Measurements from ENCODE around the gene CXCL8.

The CXCL8 gene

GRCh38 chr4:73718375-73719373 is 21.7 kb upstream of the CXCL8 start:
- DNase-seq (ENCODE audit: low spot score), result no peak

DNA sequence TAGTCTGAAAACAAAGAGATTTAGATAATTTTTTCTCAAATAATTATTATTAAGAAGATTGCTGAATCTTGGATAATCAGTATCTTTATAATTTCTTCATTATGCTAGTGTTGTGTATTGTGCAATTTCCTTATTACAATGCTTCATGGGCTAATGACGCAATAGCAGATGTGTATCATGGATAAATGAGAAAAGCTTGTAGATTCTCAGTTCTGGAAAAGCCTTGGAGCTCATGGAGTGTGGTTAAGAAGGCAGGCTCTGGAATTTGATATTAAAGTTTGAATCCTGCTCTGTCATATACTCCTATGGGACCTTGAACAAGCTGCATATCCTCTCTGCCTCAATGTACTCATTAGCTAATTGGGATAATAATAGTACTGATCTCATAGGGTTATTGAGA is 18.9 kb upstream of the CXCL8 start:
- no peak for DNase-seq (ENCODE audit: low spot score)

DNA sequence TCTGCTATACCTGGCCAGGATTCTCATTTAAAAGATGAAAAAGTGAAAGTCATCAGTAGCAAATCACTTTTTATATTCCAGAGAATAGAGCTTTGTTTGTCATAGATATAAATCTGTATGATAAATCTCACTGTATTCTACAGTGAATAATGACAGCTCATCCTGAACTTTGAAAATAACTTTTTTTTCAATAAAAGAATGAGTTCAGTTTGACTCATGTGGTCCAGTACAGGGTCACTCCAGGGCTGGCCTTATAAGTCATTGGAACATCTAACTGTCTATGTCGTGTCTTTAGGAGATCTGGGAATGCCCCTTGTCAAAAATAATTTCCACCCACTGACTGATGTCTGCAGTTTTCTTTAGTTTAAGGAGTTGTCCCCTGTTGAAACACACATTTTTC is 18.5 kb upstream of the CXCL8 start:
- DNase-seq (ENCODE audit: low spot score), result no peak

DNA sequence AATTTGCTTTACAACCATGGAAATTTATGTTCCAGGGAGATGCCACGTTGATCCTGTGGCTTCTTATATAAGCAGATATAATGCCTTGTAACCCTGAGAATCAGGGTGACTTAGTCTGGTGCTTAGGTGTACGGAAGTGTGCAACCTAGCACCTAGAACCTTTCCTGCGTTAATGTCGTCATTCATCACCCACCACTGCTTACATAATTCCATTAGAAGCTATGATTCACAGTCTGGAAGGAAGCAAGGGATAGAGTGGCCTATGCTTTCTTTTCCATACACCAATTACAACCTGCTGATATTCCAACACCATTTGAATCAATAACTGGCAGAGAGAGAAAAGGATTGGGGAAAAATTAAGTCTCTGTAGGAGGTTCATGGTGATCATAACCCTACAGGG is 17.3 kb upstream of the CXCL8 start:
- DNase-seq (ENCODE audit: low spot score), result no peak

- no peak for DNase-seq (ENCODE audit: low spot score)
Observed at GRCh38 chr4:73723928-73724327, 16.4 kb upstream of the CXCL8 start.

- DNase-seq (ENCODE audit: low spot score), result no peak
Observed at GRCh38 chr4:73725510-73725909, 14.9 kb upstream of the CXCL8 start.

DNA sequence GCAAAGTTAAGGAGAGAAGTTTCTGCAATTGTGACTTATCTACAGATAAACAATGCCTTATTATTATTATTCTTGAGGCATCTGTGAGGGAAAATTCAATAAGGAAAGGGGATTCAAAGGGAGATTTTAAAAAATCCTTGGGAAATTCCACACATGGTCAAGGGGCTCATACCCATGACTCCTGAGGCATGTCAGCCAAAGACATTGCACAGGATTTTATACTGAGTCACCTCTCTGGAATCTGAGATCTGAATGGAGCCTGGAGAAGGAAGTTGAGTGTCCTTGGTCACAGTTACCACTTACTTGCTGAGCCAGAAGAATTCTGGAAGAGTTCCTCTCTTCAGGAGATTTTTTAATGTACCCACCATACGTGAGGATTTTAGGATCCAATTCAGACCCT is 14.4 kb upstream of the CXCL8 start:
- no peak for DNase-seq (ENCODE audit: low spot score)

DNA sequence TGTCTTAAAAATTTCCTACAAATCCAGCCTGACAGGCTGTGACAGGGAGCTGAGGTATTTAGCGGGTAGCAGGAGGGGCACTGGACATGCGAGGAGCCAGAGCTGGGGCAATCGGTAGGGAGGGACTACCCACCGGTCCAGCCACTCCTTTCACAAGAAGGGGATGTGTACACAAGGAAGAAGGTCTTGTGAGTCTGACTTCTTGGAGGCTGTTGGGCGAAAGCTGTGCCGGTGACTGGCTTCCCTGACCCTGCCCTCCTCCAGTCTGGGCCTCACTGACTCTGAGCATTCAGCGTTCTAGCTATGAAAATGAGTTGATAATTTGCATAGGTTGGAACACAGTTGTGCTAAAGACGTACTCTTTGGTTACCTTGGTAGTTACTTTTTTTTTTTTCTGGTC is 12.7 kb upstream of the CXCL8 start:
- DNase-seq (ENCODE audit: low spot score), result no peak

- no peak for DNase-seq (ENCODE audit: low spot score)
Observed at GRCh38 chr4:73728091-73728741, 12.2 kb upstream of the CXCL8 start.

- DNase-seq (ENCODE audit: low spot score), result peak; percentile 57
Observed at GRCh38 chr4:73729534-73730165, 10.7 kb upstream of the CXCL8 start.

DNA sequence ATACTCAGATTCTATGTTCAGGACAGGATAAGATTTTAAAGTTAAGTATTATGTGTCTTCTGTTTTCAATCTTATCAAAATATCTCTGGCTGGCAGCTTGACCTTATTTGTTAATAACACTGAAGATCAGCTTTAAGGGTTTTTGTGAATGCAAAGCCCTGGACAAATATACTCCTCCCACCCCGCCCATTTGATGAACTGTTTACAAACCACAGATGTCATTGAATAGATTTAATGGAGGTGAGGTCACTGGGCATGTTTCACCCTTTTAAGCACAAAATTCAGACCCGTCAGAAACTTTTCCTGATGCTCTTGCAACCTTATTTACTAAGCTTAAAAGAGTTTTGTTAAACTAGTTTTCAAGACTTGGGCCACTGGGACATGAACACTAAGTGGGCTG is 10.1 kb upstream of the CXCL8 start:
- no peak for DNase-seq (ENCODE audit: low spot score)

- DNase-seq (ENCODE audit: low spot score), result no peak
Observed at GRCh38 chr4:73730867-73731266, 9.5 kb upstream of the CXCL8 start.

DNA sequence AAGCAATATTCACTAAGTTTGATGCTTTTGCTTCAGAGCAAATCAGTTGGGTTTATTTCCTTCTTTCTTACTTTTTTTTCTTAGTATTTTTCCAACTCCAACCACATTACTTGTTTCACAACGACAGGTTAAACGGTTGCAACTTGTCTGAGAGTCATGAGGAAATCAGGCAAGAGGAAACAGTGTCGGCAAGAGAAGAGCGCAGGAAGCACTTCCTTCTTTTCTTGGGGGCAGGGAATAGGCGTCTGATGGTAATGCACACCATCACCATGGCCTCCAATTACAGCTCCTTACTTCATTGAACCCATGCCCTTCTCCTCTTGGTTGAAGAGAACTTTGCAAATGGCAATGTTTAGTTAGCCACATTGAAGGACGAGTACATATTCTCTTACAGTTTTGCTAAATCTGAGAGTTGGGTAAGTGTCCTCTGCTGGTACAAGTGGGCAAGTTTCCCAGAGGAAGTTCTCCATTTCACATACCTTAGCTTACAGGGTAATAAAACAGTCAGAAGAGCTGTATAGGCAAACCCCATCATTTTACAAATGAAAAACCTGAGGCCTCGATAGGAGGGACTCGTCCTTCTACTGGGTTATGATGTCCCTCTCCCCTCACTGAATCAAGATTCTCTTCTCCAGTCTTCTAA is 8.3 kb upstream of the CXCL8 start:
- DNase-seq (ENCODE audit: low spot score), result no peak

- no peak for DNase-seq (ENCODE audit: low spot score)
Observed at GRCh38 chr4:73732759-73733431, 7.5 kb upstream of the CXCL8 start.

- DNase-seq (ENCODE audit: low spot score), result no peak
Observed at GRCh38 chr4:73734530-73735001, 5.8 kb upstream of the CXCL8 start.

GRCh38 chr4:73735231-73735630 is 5.1 kb upstream of the CXCL8 start:
- DNase-seq (ENCODE audit: low spot score), result no peak

DNA sequence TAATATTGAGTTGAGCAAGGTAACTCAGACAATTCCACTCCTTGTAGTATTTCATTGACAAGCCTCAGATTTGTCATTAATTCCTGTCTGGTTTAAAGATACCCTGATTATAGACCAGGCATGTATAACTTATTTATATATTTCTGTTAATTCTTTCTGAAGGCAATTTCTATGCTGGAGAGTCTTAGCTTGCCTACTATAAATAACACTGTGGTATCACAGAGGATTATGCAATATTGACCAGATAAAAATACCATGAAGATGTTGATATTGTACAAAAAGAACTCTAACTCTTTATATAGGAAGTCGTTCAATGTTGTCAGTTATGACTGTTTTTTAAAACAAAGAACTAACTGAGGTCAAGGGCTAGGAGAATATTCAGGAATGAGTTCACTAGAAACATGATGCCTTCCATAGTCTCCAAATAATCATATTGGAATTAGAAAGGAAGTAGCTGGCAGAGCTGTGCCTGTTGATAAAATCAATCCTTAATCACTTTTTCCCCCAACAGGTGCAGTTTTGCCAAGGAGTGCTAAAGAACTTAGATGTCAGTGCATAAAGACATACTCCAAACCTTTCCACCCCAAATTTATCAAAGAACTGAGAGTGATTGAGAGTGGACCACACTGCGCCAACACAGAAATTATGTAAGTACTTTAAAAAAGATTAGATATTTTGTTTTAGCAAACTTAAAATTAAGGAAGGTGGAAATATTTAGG is 821 bp downstream of the CXCL8 start:
- no peak for DNase-seq (ENCODE audit: low spot score)

GRCh38 chr4:73741750-73742489 is 1.6 kb downstream of the CXCL8 start:
- DNase-seq (ENCODE audit: low spot score), result no peak

- no peak for DNase-seq (ENCODE audit: low spot score)
Observed at GRCh38 chr4:73742490-73743160, 2.3 kb downstream of the CXCL8 start.

- no peak for DNase-seq (ENCODE audit: low spot score)
Observed at GRCh38 chr4:73743281-73743680, 2.9 kb downstream of the CXCL8 start.

All from SW480 (cell line).